ENCODE data around the gene VGLL4. TPM values are rescaled to one million over a fixed set of nuclear protein-coding genes. Genes with fewer than 3 reads are reported as not detected.
A peak's percentile ranks its signal among the peaks of the same experiment; 100 is the strongest.

VGLL4 gene
- total RNA-seq, 2 donors from 2014 or later, result 47.5 to 49.7 TPM

DNA sequence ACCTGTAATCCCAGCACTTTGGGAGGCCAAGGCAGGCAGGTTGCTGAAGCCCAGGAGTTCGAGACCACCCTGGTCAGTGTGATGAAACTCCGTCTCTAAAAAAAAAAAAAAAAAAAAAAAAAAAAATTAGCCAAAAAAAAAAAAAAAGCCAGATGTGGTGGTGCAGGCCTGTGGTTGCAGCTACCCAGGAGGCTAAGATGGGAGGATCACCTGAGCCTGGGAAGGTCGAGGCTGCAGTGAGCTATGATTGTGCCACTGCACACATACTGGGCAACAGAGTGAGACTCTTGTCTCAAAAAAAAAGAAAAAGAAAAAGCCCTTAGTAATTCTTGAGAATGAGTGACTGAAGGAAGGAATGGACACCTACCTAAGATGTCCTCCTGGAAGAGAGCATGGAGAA is 105.1 kb downstream of the VGLL4 start:
- 86 to 90% methylated on average over 1 to 3 of the region's 3 CpGs for WGBS, 2 experiments (ENCODE audit: insufficient coverage in 1 of 2, insufficient read length in 1 of 2)
- no peaks in the 10 kb centered on the region for H3K27me3 Mint-ChIP-seq (ENCODE audit: insufficient read depth)
- no peaks in the 10 kb centered on the region for H3K36me3 Mint-ChIP-seq (ENCODE audit: low read depth)
- DNase-seq, result no peak
- peaks cover 3% of the 10 kb centered on the region for H3K9me3 Mint-ChIP-seq
- Histone ChIP-seq H3K4me1 (ENCODE audit: control insufficient read depth, insufficient read depth, low read length) (no peaks in the 10 kb centered on the region), H3K36me3 (ENCODE audit: control insufficient read depth, insufficient read depth, low read length) (no peaks in the 10 kb centered on the region), H3K27me3 (ENCODE audit: control insufficient read depth, insufficient read depth, low read length, poor library complexity, severe bottlenecking) (no peaks in the 10 kb centered on the region), H3K4me3 (ENCODE audit: low read length) (no peak overlapping the region), H3K27ac (ENCODE audit: low read depth, low read length) (no peak overlapping the region), H3K9me3 (ENCODE audit: control insufficient read depth, low read length) (no peaks in the 10 kb centered on the region), H3K9ac (ENCODE audit: extremely low read depth, low read length, poor library complexity, severe bottlenecking) (no peak overlapping the region)
- H3K4me1 Mint-ChIP-seq, result peaks cover 3% of the 10 kb centered on the region
- no peak overlapping the region for H3K4me3 Mint-ChIP-seq
- no peak overlapping the region for H3K27ac Mint-ChIP-seq
- no peak for TF ChIP-seq CTCF (conservative IDR thresholded peaks at IDR 0.05)

DNA sequence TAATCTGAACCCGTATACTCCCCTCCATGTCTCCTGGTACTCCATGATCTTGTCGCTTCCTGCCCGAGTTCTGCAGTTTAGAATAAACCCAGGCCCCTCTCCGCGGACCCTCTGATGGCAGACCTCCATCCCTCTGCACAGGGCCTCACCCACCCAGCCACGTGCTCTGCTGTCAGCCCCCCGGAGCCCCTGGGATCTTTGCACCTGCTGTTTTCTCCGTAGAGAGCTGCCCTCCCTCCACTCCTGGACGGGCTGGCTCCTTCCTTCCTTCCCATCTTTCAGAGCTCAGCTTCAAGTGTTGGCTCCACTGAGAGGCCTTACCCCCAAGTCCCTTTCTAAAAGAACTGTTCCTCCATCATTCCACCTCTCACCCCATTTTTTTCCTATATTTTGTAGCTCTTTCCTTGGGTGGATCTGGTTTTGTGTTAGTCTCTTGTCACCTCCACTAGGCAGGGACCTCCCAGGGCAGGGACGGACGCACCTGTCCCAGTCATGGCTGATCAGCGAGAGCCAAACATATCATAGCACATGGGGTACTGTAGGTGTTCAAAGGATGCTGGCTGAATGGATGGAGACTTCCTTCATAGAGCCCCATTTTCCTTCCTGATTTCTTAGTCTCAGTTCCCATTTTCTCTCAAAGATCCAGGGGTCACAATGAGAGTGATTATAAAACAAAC is 106.6 kb downstream of the VGLL4 start:
- Histone ChIP-seq H3K27me3 (ENCODE audit: control insufficient read depth, insufficient read depth, low read length, poor library complexity, severe bottlenecking) (no peaks in the 10 kb centered on the region), H3K9me3 (ENCODE audit: control insufficient read depth, low read length) (no peaks in the 10 kb centered on the region), H3K4me3 (ENCODE audit: low read length) (no peak overlapping the region), H3K27ac (ENCODE audit: low read depth, low read length) (no peak overlapping the region), H3K4me1 (ENCODE audit: control insufficient read depth, insufficient read depth, low read length) (no peaks in the 10 kb centered on the region), H3K36me3 (ENCODE audit: control insufficient read depth, insufficient read depth, low read length) (no peaks in the 10 kb centered on the region), H3K9ac (ENCODE audit: extremely low read depth, low read length, poor library complexity, severe bottlenecking) (no peak overlapping the region)
- Mint-ChIP-seq H3K9me3 (peaks cover 3% of the 10 kb centered on the region), H3K36me3 (ENCODE audit: low read depth) (no peaks in the 10 kb centered on the region), H3K27me3 (ENCODE audit: insufficient read depth) (no peaks in the 10 kb centered on the region), H3K4me1 (peaks cover 3% of the 10 kb centered on the region), H3K27ac (no peak overlapping the region), H3K4me3 (no peak overlapping the region)
- DNase-seq, result no peak
- 79 to 93% methylated on average over 2 to 12 of the region's 12 CpGs for WGBS, 2 experiments (ENCODE audit: insufficient coverage in 1 of 2, insufficient read length in 1 of 2)
- TF ChIP-seq CTCF (conservative IDR thresholded peaks at IDR 0.05), result no peak

DNA sequence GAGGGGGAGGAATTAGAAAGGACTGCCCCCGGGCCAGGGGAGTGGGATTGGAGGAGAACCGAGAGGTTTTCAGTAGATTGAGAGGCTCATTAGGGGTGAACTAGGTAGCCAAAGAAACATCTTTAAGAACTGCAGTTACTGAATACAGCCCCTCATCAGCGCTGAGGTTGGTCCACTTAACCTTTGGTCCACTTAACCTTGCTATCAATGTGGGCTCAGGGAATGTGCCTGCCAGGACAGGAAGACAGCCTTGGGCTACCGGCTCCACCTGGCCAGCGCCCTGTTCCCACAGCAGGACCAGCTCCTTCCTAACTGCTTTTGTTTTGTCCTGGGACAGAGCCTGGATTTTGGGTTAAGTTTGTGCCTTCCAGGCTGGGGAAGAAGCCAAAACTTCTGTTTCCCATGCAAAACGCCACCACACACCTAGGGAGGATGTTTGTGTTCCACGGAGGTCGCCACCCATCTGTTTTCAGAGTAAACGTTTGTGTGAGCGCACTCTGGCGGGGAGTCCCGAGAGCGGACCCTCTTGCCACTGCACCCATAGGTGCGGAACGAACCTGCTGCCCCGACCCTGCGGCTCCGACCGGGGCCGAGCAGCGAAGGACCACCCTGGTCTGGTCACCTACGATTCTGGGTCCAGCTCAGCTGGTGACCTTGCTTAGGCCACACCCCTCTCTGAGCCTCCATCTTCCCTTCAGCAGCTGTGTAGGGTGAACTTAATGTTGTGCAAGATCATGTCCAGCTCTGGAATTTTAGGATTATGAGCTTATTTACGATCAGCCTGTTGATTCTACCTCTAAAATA is 107.4 kb downstream of the VGLL4 start:
- H3K36me3 ChIP-seq (ENCODE audit: control insufficient read depth, insufficient read depth, low read length), result no peaks in the 10 kb centered on the region
- no peaks in the 10 kb centered on the region for H3K9me3 ChIP-seq (ENCODE audit: control insufficient read depth, low read length)
- no peak overlapping the region for H3K27ac ChIP-seq (ENCODE audit: low read depth, low read length)
- no peaks in the 10 kb centered on the region for H3K27me3 Mint-ChIP-seq (ENCODE audit: insufficient read depth)
- no peak overlapping the region for H3K4me3 ChIP-seq (ENCODE audit: low read length)
- peak; percentile 68 for DNase-seq
- H3K9me3 Mint-ChIP-seq, result peaks cover 3% of the 10 kb centered on the region
- H3K9ac ChIP-seq (ENCODE audit: extremely low read depth, low read length, poor library complexity, severe bottlenecking), result no peak overlapping the region
- H3K36me3 Mint-ChIP-seq (ENCODE audit: low read depth), result no peaks in the 10 kb centered on the region
- no peaks in the 10 kb centered on the region for H3K4me1 ChIP-seq (ENCODE audit: control insufficient read depth, insufficient read depth, low read length)
- TF ChIP-seq CTCF (conservative IDR thresholded peaks at IDR 0.05), result peak; percentile 26
- no peaks in the 10 kb centered on the region for H3K27me3 ChIP-seq (ENCODE audit: control insufficient read depth, insufficient read depth, low read length, poor library complexity, severe bottlenecking)
- no peak overlapping the region for H3K27ac Mint-ChIP-seq
- peaks cover 3% of the 10 kb centered on the region for H3K4me1 Mint-ChIP-seq
- WGBS, 2 experiments (ENCODE audit: insufficient coverage in 1 of 2, insufficient read length in 1 of 2), result 94 to 95% methylated on average over 10 to 23 of the region's 23 CpGs
- no peak overlapping the region for H3K4me3 Mint-ChIP-seq
